ENCODE data around the gene TMPRSS11B. TPM values are rescaled to one million over a fixed set of nuclear protein-coding genes. Genes with fewer than 3 reads are reported as not detected.

Gene TMPRSS11B
- total RNA-seq, 1 donor from 2014 or later, result 0.27 TPM

GRCh38 chr4:68193194-68193593, 52.3 kb downstream of the TMPRSS11B start:
- no peak overlapping the region for H3K4me3 Mint-ChIP-seq (ENCODE audit: unreplicated experiment)
- no peaks in the 10 kb centered on the region for H3K27me3 Mint-ChIP-seq (ENCODE audit: low read depth, unreplicated experiment)
- H3K9me3 Mint-ChIP-seq (ENCODE audit: unreplicated experiment), result peaks cover 8% of the 10 kb centered on the region
- no peak overlapping the region for H3K27ac Mint-ChIP-seq (ENCODE audit: unreplicated experiment)
- H3K4me3 ChIP-seq (ENCODE audit: insufficient read depth, low read depth, low read length), result no peak overlapping the region
- peaks cover 2% of the 10 kb centered on the region for H3K36me3 Mint-ChIP-seq (ENCODE audit: low read depth, unreplicated experiment)
- no peaks in the 10 kb centered on the region for H3K9me3 ChIP-seq (ENCODE audit: insufficient read depth, low read depth, low read length)
- no peak overlapping the region for H3K9ac ChIP-seq (ENCODE audit: low read length)
- no peaks in the 10 kb centered on the region for H3K4me1 Mint-ChIP-seq (ENCODE audit: low read depth, unreplicated experiment)
- H3K27me3 ChIP-seq (ENCODE audit: insufficient read depth, low read length), result no peaks in the 10 kb centered on the region
- no peak overlapping the region for H2AFZ ChIP-seq (ENCODE audit: low read depth, low read length)
- no peak overlapping the region for H3K27ac ChIP-seq (ENCODE audit: low read depth, low read length)
- DNase-seq (ENCODE audit: low read depth), result no peak
- no peaks in the 10 kb centered on the region for H3K36me3 ChIP-seq (ENCODE audit: insufficient read depth, low read length)
- no peaks in the 10 kb centered on the region for H4K20me1 ChIP-seq (ENCODE audit: insufficient read depth, low read length)
- FAIRE-seq, result no peak
- no peak overlapping the region for H3K4me2 ChIP-seq (ENCODE audit: low read length)
- no peak for TF ChIP-seq EZH2 (IDR thresholded peaks at IDR 0.05; ENCODE audit: insufficient read depth, low read length)
- TF ChIP-seq CTCF (IDR thresholded peaks at IDR 0.05; ENCODE audit: insufficient read depth, low read depth, low read length), result no peak
- no peaks in the 10 kb centered on the region for H3K4me1 ChIP-seq (ENCODE audit: insufficient read depth, low read length)
- H3K79me2 ChIP-seq (ENCODE audit: insufficient read depth, low read length), result no peaks in the 10 kb centered on the region

- no peak for FAIRE-seq
- DNase-seq (ENCODE audit: low read depth), result no peak
Observed at GRCh38 chr4:68187145-68187544, 58.3 kb downstream of the TMPRSS11B start.

More at GRCh38 chr4:68187145-68187544, 58.3 kb downstream of the TMPRSS11B start:
- Histone ChIP-seq H3K27me3 (ENCODE audit: insufficient read depth, low read length) (no peaks in the 10 kb centered on the region), H3K4me2 (ENCODE audit: low read length) (no peak overlapping the region), H3K9ac (ENCODE audit: low read length) (no peak overlapping the region), H3K4me1 (ENCODE audit: insufficient read depth, low read length) (no peaks in the 10 kb centered on the region), H3K36me3 (ENCODE audit: insufficient read depth, low read length) (no peaks in the 10 kb centered on the region), H3K4me3 (ENCODE audit: insufficient read depth, low read depth, low read length) (no peak overlapping the region), H3K9me3 (ENCODE audit: insufficient read depth, low read depth, low read length) (no peaks in the 10 kb centered on the region), H2AFZ (ENCODE audit: low read depth, low read length) (no peak overlapping the region), H4K20me1 (ENCODE audit: insufficient read depth, low read length) (no peaks in the 10 kb centered on the region), H3K79me2 (ENCODE audit: insufficient read depth, low read length) (no peaks in the 10 kb centered on the region), H3K27ac (ENCODE audit: low read depth, low read length) (no peak overlapping the region)
- TF ChIP-seq EZH2 (IDR thresholded peaks at IDR 0.05; ENCODE audit: insufficient read depth, low read length) (no peak), CTCF (IDR thresholded peaks at IDR 0.05; ENCODE audit: insufficient read depth, low read depth, low read length) (no peak)
- Mint-ChIP-seq H3K4me1 (ENCODE audit: low read depth, unreplicated experiment) (no peaks in the 10 kb centered on the region), H3K4me3 (ENCODE audit: unreplicated experiment) (no peak overlapping the region), H3K27me3 (ENCODE audit: low read depth, unreplicated experiment) (peaks cover 4% of the 10 kb centered on the region), H3K9me3 (ENCODE audit: unreplicated experiment) (no peaks in the 10 kb centered on the region), H3K36me3 (ENCODE audit: low read depth, unreplicated experiment) (no peaks in the 10 kb centered on the region), H3K27ac (ENCODE audit: unreplicated experiment) (no peak overlapping the region)

All from astrocyte (in vitro differentiated cells and primary cell).